Right cardiac atrium (tissue), 5 donors: ENCODE data around the gene CNTNAP2. TPM values are rescaled to one million over a fixed set of nuclear protein-coding genes. Genes with fewer than 3 reads are reported as not detected.
A peak's percentile ranks its signal among the peaks of the same experiment; 100 is the strongest.

Experiments
- ATAC-seq, 2 donors: fragments of 200-7000 bp; cut with Tn5 transposase; one replicate each; pipeline versions ENCODE4 v1.8.0 to v1.9.1; 2020; ENCODE audit warnings: moderate library complexity in 2 of 2, mild to moderate bottlenecking in 1 of 2
- DNase-seq, 3 donors: peaks; one replicate each; pipeline ENCODE4 v3.0.0-alpha.2; 2020
- H3K27ac ChIP-seq: one replicate; pipeline ENCODE4 v1.5.1; 2013; ENCODE audit warnings: mild to moderate bottlenecking, low read length, control low read depth, moderate library complexity
- H3K27me3 ChIP-seq: one replicate; pipeline ENCODE4 v1.6.1; 2013; ENCODE audit not compliant: control insufficient read depth, insufficient read depth
- H3K4me1 ChIP-seq: one replicate; pipeline ENCODE4 v1.6.1; 2013; ENCODE audit warnings: low read length; ENCODE audit not compliant: control insufficient read depth, insufficient read depth
- H3K4me3 ChIP-seq: one replicate; pipeline ENCODE4 v1.5.1; 2013; ENCODE audit warnings: low read length, control low read depth
- H3K9me3 ChIP-seq: one replicate; pipeline ENCODE4 v1.6.1; 2013; ENCODE audit warnings: low read length; ENCODE audit not compliant: control insufficient read depth
- WGBS: extraction: QIAGEN DNeasy Blood & Tissue Kit; methylation state at CpG from one replicate; pipeline ENCODE4 v1.1.7; 2013; 5-methylcytosine and 5-hydroxymethylcytosine counted together
- intact Hi-C, 4 donors: fragments of 100-400 bp; cut with DNase I; formaldehyde crosslinking; loops; one replicate each; pipeline versions ENCODE4 v1.11.0 to v1.14.0; 2022 to 2023
- polyA plus RNA-seq: library from polyadenylated mRNA; stranded (reverse); fragments of 200-250 nt; gene quantifications from one replicate; pipeline ENCODE4 v1.2.3, GENCODE V29; 2013
- total RNA-seq, 4 donors: library from RNA; stranded (reverse); fragmentation: NEBNext Ultra II Directional; extraction: Animal tissue kit (Norgen Biotek cat#: 25700); gene quantifications; one replicate each; pipeline ENCODE4 v1.2.1, GENCODE V29; 2021
- donor health status: healthy with polysubstance abuse.
- donor health status: DM: no; HTN: yes; CAD: no.
- donor health status: DM: no; HTN: no; CAD: no.
- donor health status: DM: no; HTN: yes; CAD: no; lungs with severe emphysema.
- donor health status: DM: yes; HTN: yes; CAD: no.

Gene CNTNAP2
- total and polyA plus RNA-seq, 5 donors, result 0.23 to 1.7 (median 0.91) TPM; not detected in 1

DNA sequence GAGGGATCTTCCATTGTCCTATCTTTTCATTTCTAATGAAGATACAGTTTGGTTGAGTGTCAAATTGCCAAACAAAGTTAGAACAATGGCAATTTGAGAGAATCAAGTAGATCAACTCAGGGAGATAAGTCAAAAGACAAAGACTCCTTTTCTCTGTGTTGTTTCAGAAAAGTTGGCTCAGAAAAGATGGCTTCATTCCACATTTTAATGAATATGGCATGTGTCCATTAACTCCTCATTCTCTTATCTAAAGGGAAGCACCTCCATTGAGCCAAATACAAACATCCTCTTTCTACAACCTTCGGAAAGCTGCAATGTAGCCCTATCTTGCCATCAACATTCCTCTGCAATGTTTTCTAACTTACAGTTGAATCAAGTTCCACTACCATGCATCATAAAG is 1535.0 kb downstream of the CNTNAP2 start:
- Histone ChIP-seq H3K4me1 (no peaks in the 10 kb centered on the region), H3K4me3 (no peak overlapping the region), H3K27me3 (no peaks in the 10 kb centered on the region), H3K9me3 (no peaks in the 10 kb centered on the region), H3K27ac (no peak overlapping the region)
- intact Hi-C loops, result no loop called here
- DNase-seq (no peak), ATAC-seq (no peak)
- 53% methylated on average over 1 of the region's 1 CpG for WGBS

DNA sequence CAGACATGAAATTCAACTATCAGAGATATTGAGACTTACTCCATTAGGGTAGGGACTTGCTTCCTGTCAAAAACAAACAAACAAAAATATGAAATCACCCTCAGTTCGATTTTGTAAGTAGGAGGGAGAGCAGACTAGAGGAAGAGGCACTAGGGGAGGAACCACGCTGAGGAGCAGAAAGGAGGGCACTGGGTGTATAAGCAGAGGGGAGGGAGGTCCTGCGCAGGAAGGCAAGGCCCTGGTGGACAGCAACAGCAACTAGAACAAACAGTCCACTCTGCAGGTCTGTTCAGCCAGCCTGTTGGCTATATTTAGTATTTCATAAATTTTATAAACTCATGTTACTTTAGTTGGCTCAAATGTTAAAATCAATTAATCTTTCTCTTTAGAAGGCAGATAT is 1536.9 kb downstream of the CNTNAP2 start:
- Histone ChIP-seq H3K4me3 (no peak overlapping the region), H3K27ac (no peak overlapping the region), H3K4me1 (no peaks in the 10 kb centered on the region), H3K27me3 (no peaks in the 10 kb centered on the region), H3K9me3 (no peaks in the 10 kb centered on the region)
- WGBS, result 47% methylated on average over 3 of the region's 3 CpGs
- DNase-seq (no peak), ATAC-seq (no peak)
- intact Hi-C loops, result no loop called here

GRCh38 chr7:147658392-147658967 is 1541.9 kb downstream of the CNTNAP2 start:
- H3K27me3 ChIP-seq, result no peaks in the 10 kb centered on the region
- no peaks in the 10 kb centered on the region for H3K9me3 ChIP-seq
- H3K27ac ChIP-seq, result no peak overlapping the region
- 73% methylated on average over 2 of the region's 2 CpGs for WGBS
- H3K4me1 ChIP-seq, result no peaks in the 10 kb centered on the region
- no peak overlapping the region for H3K4me3 ChIP-seq
- intact Hi-C loops, result no loop called here
- ATAC-seq (no peak), DNase-seq (no peak)

DNA sequence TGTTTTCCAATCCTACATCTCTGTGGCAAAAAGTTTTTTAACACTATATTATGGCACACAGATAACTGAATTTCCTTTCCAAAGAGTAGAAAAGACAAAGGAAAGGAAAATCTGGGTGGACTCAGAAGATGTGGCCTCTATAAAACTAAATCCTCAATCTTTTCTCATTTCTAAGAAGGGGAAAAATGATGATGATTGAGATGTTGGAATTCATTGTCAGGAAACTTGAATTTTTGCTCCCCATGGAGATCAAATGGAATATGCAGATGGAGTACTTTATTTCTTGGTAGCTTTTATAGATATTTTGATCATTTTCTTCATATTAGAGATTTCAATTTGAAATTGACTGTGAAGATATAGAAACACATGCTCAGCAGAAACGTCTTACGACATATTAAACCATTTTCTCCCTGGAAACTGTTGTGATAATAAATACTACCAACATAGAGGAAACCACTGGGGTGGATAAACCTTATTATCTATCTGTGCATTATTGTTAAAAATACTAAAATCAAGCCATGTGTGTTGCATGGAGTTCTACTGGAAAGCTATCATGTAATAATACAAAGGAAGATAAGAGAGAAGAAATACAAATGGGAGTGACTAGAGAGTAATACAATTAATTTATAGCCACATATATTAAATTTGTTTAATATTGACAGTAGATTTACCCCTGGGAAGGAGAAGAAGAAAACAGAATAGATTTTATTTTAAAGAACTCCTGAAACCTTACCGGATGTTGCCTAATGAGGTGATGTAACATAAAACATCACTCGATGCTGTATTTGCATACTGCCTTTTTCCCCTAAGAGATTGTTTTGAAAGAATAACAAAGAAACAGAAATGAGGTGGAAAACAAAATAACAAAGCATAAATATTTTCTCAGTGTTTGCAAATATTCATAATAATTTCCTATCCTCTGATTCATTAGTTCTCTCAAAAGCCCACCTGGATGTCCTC is 1542.7 kb downstream of the CNTNAP2 start:
- H3K4me3 ChIP-seq, result no peak overlapping the region
- H3K27ac ChIP-seq, result no peak overlapping the region
- no peaks in the 10 kb centered on the region for H3K27me3 ChIP-seq
- no peaks in the 10 kb centered on the region for H3K4me1 ChIP-seq
- DNase-seq, result no peak
- intact Hi-C loops, result no loop called here
- WGBS, result 83% methylated on average over 4 of the region's 4 CpGs
- ATAC-seq, result no peak
- no peaks in the 10 kb centered on the region for H3K9me3 ChIP-seq

- Histone ChIP-seq H3K27me3 (no peaks in the 10 kb centered on the region), H3K4me3 (no peak overlapping the region), H3K9me3 (no peaks in the 10 kb centered on the region), H3K27ac (no peak overlapping the region), H3K4me1 (no peaks in the 10 kb centered on the region)
- 57% methylated on average over 6 of the region's 6 CpGs for WGBS
- ATAC-seq, result no peak
- intact Hi-C loops, result no loop called here
- DNase-seq, result no peak
These were observed 1547.9 kb downstream of the CNTNAP2 start for GRCh38 chr7:147664541-147664940.

- ATAC-seq (no peak), DNase-seq (peak in 2 of 3 donors; percentile 26 to 34)
- 83% methylated on average over 10 of the region's 10 CpGs for WGBS
- intact Hi-C loops, result no loop called here
- Histone ChIP-seq H3K4me3 (no peak overlapping the region), H3K4me1 (no peaks in the 10 kb centered on the region), H3K27me3 (no peaks in the 10 kb centered on the region), H3K9me3 (no peaks in the 10 kb centered on the region), H3K27ac (no peak overlapping the region)
These were observed 1554.2 kb downstream of the CNTNAP2 start for GRCh38 chr7:147670759-147671158.

GRCh38 chr7:147674705-147675104 is 1558.1 kb downstream of the CNTNAP2 start:
- no peak for DNase-seq
- no peak for ATAC-seq
- Histone ChIP-seq H3K27me3 (no peaks in the 10 kb centered on the region), H3K9me3 (no peaks in the 10 kb centered on the region), H3K4me1 (no peaks in the 10 kb centered on the region), H3K27ac (no peak overlapping the region), H3K4me3 (no peak overlapping the region)
- intact Hi-C loops, result no loop called here

- WGBS, result 62% methylated on average over 1 of the region's 1 CpG
These were observed 1562.3 kb downstream of the CNTNAP2 start for GRCh38 chr7:147678943-147679342.

GRCh38 chr7:147681530-147681929 is 1564.9 kb downstream of the CNTNAP2 start:
- ATAC-seq, result no peak
- H3K9me3 ChIP-seq, result no peaks in the 10 kb centered on the region
- no peaks in the 10 kb centered on the region for H3K4me1 ChIP-seq
- no peak for DNase-seq
- no peak overlapping the region for H3K27ac ChIP-seq
- H3K27me3 ChIP-seq, result no peaks in the 10 kb centered on the region
- intact Hi-C loops, result no loop called here
- WGBS, result 72% methylated on average over 1 of the region's 1 CpG
- no peak overlapping the region for H3K4me3 ChIP-seq

More at GRCh38 chr7:147678943-147679342, 1562.3 kb downstream of the CNTNAP2 start:
- Histone ChIP-seq H3K27ac (no peak overlapping the region), H3K4me1 (no peaks in the 10 kb centered on the region), H3K27me3 (no peaks in the 10 kb centered on the region), H3K4me3 (no peak overlapping the region), H3K9me3 (no peaks in the 10 kb centered on the region)
- intact Hi-C loops, result no loop called here
- no peak for DNase-seq
- ATAC-seq, result no peak

DNA sequence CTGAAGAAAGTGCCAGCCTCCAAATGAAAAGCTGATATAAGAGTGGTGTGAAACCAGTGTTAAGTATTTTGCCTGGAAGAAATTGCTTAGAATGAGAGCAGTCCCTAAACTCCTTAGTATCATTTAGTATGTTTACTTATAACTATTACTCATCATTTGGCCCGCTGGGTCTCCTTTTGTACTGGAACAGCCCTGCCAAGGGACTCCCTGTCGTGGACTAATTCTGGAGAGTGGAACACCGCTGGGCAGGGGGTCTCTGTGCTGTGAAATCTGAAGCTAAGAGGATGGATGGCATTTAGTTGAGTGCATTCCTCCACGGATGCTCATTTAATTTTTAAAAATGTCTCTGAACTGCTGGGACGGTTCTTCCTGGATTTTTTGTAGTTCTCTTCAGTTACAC is 1584.1 kb downstream of the CNTNAP2 start:
- Histone ChIP-seq H3K27ac (no peak overlapping the region), H3K27me3 (no peaks in the 10 kb centered on the region), H3K9me3 (no peaks in the 10 kb centered on the region), H3K4me1 (no peaks in the 10 kb centered on the region), H3K4me3 (no peak overlapping the region)
- DNase-seq (no peak), ATAC-seq (no peak)
- WGBS, result 53% methylated on average over 5 of the region's 5 CpGs
- intact Hi-C loops, result no loop called here

DNA sequence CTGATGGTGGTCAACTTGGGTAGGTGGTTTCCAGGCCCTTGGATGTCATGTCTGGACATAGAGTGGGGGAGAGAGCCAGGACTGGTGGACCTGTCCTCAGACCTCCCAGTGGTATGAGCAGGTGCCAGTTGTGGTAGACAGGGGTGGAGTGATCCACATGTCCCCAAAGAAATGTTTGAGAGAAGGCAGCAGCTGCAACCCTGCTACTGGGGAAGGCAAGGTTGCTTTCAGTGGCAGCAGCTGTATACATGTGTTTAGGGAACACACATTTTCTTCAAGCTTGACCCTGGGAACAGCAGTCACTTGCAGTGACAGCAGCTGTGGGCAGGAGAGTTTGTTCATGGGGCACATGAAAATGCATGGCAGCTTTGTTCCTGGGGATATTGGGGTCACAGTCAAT is 1591.3 kb downstream of the CNTNAP2 start:
- ATAC-seq, result no peak
- DNase-seq, result no peak
- intact Hi-C loops, result no loop called here
- peaks cover 3% of the 10 kb centered on the region for H3K9me3 ChIP-seq
- H3K27me3 ChIP-seq, result no peaks in the 10 kb centered on the region
- H3K4me3 ChIP-seq, result no peak overlapping the region
- no peaks in the 10 kb centered on the region for H3K4me1 ChIP-seq
- H3K27ac ChIP-seq, result no peak overlapping the region
